ENCODE measurements around the gene RASL11B.

- TF ChIP-seq, protein P1, sequence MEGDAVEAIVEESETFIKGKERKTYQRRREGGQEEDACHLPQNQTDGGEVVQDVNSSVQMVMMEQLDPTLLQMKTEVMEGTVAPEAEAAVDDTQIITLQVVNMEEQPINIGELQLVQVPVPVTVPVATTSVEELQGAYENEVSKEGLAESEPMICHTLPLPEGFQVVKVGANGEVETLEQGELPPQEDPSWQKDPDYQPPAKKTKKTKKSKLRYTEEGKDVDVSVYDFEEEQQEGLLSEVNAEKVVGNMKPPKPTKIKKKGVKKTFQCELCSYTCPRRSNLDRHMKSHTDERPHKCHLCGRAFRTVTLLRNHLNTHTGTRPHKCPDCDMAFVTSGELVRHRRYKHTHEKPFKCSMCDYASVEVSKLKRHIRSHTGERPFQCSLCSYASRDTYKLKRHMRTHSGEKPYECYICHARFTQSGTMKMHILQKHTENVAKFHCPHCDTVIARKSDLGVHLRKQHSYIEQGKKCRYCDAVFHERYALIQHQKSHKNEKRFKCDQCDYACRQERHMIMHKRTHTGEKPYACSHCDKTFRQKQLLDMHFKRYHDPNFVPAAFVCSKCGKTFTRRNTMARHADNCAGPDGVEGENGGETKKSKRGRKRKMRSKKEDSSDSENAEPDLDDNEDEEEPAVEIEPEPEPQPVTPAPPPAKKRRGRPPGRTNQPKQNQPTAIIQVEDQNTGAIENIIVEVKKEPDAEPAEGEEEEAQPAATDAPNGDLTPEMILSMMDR (IDR thresholded peaks at IDR 0.05), result no peak
- no peak for TF ChIP-seq EZH2 (IDR thresholded peaks at IDR 0.05; ENCODE audit: borderline replicate concordance, insufficient read depth, low read depth, low read length, poor library complexity, severe bottlenecking)
Observed at GRCh38 chr4:52837716-52838558, 24.2 kb upstream of the RASL11B start.
